Panc1 (cell line): ENCODE data around the gene SLC9B1. TPM values are rescaled to one million over a fixed set of nuclear protein-coding genes. Genes with fewer than 3 reads are reported as not detected.

Experiments used
- ATAC-seq: fragments of 200-7000 bp; cut with Tn5 transposase; 2 replicates; pipeline ENCODE4 v1.9.1; 2020; ENCODE audit warnings: mild to moderate bottlenecking, moderate library complexity
- BruUV-seq: library from RNA; stranded (reverse); fragments of 400-500 nt; replicated peaks from 2 replicates; lab custom pipeline; 2021; lab: Mats Ljungman, UMichigan
- CTCF ChIA-PET: fragments of 300-600 bp; sonication (Branson Sonifier 250); formaldehyde crosslinking; loops from one replicate; lab custom pipeline; 2022; ENCODE audit warnings: antibody characterized with exemption; lab: Charles Lee
- POLR2A ChIA-PET: fragments of 300-600 bp; sonication (Branson Sonifier 250); formaldehyde crosslinking; loops from one replicate; lab custom pipeline; 2022; ENCODE audit warnings: antibody characterized with exemption; lab: Charles Lee
- DNase-seq: peaks from one replicate; pipeline ENCODE4 v3.0.0-alpha.2; 2010; ENCODE audit warnings: low read depth, low spot score
- H3K27ac ChIP-seq: 2 replicates; pipeline ENCODE4 v1.5.1; 2011; ENCODE audit warnings: mild to moderate bottlenecking, low read length, inconsistent platforms
- H3K27me3 ChIP-seq: fragments of 200-500 bp; sonication (Bioruptor generic); 2 replicates; pipeline ENCODE4 v1.6.0; 2014; ENCODE audit warnings: low read length, inconsistent platforms; ENCODE audit not compliant: control insufficient read depth, insufficient read depth
- H3K36me3 ChIP-seq: fragments of 200-500 bp; sonication (Bioruptor generic); 2 replicates; pipeline ENCODE4 v1.5.1; 2014; ENCODE audit warnings: inconsistent platforms, mild to moderate bottlenecking, low read length, moderate library complexity; ENCODE audit not compliant: control insufficient read depth, insufficient read depth
- H3K4me1 ChIP-seq: 2 replicates; pipeline ENCODE4 v1.5.1; 2011; ENCODE audit warnings: inconsistent platforms, mild to moderate bottlenecking, low read length, moderate library complexity; ENCODE audit not compliant: control insufficient read depth, insufficient read depth
- H3K4me3 ChIP-seq, 2 experiments: 2 replicates each; pipeline ENCODE4 v1.5.1; 2011 to 2012; ENCODE audit warnings: low read depth in 2 of 2, low read length in 2 of 2, mild to moderate bottlenecking in 2 of 2, inconsistent platforms in 1 of 2, moderate library complexity in 1 of 2
- H3K9me3 ChIP-seq: fragments of 200-500 bp; sonication (Bioruptor generic); 2 replicates; pipeline ENCODE4 v1.5.1; 2014; ENCODE audit warnings: low read depth, mild to moderate bottlenecking, inconsistent platforms, low read length, moderate library complexity; ENCODE audit not compliant: control insufficient read depth, insufficient read depth
- POLR2AphosphoS5 ChIP-seq: IDR thresholded peaks from 2 replicates; pipeline ENCODE4 v1.6.1; 2012; ENCODE audit warnings: mild to moderate bottlenecking, low read depth, low read length, moderate library complexity
- SIN3A ChIP-seq: IDR thresholded peaks from 2 replicates; pipeline ENCODE4 v1.6.1; 2012; ENCODE audit warnings: low read depth, mild to moderate bottlenecking, low read length, moderate library complexity, borderline replicate concordance; ENCODE audit not compliant: insufficient read depth
- TCF7L2 ChIP-seq: IDR thresholded peaks from 2 replicates; pipeline ENCODE4 v1.6.1; 2011; ENCODE audit warnings: mild to moderate bottlenecking, low read depth, low read length, inconsistent platforms
- in situ Hi-C: cut with HindIII; loops from 2 replicates; pipeline ENCODE4 v1.10.0; 2016; ENCODE audit warnings: low sequenced_read_pairs, low pct_unique_long_range_greater_than_20kb
- intact Hi-C: fragments of 100-400 bp; cut with micrococcal nuclease; formaldehyde crosslinking; loops from one replicate; pipeline ENCODE4 v1.10.0; 2022; ENCODE audit not compliant: unreplicated experiment
- total RNA-seq: library from RNA; stranded (reverse); gene quantifications from one replicate; pipeline ENCODE4 v1.2.1, GENCODE V29; 2021; ENCODE audit not compliant: unreplicated experiment
- TF ChIP-seq, protein P1 (sequence below): fragments of 450-650 bp; IDR thresholded peaks from 2 replicates; pipeline ENCODE4 v1.5.1; 2017; ENCODE audit warnings: mild to moderate bottlenecking
- TF ChIP-seq, protein P2 (sequence below), 2 experiments: IDR thresholded peaks; 2 replicates each; pipeline ENCODE4 v1.6.1; 2011 to 2012; ENCODE audit warnings: low read depth in 2 of 2, control low read depth in 1 of 2, low read length in 1 of 2, mild to moderate bottlenecking in 1 of 2, moderate library complexity in 1 of 2; ENCODE audit not compliant: insufficient read depth in 1 of 2

Gene SLC9B1
- total RNA-seq, 1 experiment from 2014 or later = 0.41 TPM

DNA sequence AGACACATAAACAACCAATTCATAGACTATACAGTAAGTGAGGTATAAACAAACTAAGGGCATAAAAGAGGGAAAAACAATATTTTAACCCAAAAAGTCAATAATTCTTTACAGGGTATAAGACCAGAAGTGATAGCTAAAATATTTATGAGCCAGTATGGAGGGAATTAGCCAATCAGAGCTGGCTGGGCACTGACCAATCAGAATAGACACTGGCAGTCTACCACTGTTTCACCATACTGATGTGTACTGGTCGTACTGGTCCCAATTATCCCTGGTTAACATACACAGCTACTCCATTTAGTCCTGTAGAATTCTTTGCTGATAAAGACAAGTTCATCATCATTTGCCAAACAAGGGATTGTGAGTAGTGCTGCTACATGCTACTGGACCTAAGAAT lies 9.8 kb upstream of the SLC9B1 start:
- ATAC-seq = no peak

GRCh38 chr4:103026868-103027267 lies 7.4 kb upstream of the SLC9B1 start:
- intact Hi-C loops (no loop called here), in situ Hi-C loops (no loop called here)
- Histone ChIP-seq H3K4me3 (no peak overlapping the region), H3K36me3 (no peaks in the 10 kb centered on the region; the same call in 1 of the 2 replicates), H3K4me1 (no peaks in the 10 kb centered on the region), H3K9me3 (no peaks in the 10 kb centered on the region), H3K27me3 (no peaks in the 10 kb centered on the region), H3K27ac (no peak overlapping the region)
- TF ChIP-seq TCF7L2 = no peak
- TF ChIP-seq, protein P1, sequence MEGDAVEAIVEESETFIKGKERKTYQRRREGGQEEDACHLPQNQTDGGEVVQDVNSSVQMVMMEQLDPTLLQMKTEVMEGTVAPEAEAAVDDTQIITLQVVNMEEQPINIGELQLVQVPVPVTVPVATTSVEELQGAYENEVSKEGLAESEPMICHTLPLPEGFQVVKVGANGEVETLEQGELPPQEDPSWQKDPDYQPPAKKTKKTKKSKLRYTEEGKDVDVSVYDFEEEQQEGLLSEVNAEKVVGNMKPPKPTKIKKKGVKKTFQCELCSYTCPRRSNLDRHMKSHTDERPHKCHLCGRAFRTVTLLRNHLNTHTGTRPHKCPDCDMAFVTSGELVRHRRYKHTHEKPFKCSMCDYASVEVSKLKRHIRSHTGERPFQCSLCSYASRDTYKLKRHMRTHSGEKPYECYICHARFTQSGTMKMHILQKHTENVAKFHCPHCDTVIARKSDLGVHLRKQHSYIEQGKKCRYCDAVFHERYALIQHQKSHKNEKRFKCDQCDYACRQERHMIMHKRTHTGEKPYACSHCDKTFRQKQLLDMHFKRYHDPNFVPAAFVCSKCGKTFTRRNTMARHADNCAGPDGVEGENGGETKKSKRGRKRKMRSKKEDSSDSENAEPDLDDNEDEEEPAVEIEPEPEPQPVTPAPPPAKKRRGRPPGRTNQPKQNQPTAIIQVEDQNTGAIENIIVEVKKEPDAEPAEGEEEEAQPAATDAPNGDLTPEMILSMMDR = no peak
- ATAC-seq (no peak), DNase-seq (no peak)
- CTCF ChIA-PET = no interaction called here
- POLR2A ChIA-PET = no interaction called here
- no TSS peak for BruUV-seq

More for the DNA sequence above, 9.8 kb upstream of the SLC9B1 start:
- H3K4me3 ChIP-seq = no peak overlapping the region
- no peaks in the 10 kb centered on the region for H3K9me3 ChIP-seq
- H3K27ac ChIP-seq = no peak overlapping the region
- no peaks in the 10 kb centered on the region; the same call in 1 of the 2 replicates for H3K36me3 ChIP-seq
- no peak for DNase-seq
- ChIA-PET CTCF (no interaction called here), POLR2A (no interaction called here)
- H3K27me3 ChIP-seq = no peaks in the 10 kb centered on the region
- no peak for TF ChIP-seq POLR2AphosphoS5
- TF ChIP-seq SIN3A = no peak
- no peak for TF ChIP-seq TCF7L2
- TF ChIP-seq, protein P2, sequence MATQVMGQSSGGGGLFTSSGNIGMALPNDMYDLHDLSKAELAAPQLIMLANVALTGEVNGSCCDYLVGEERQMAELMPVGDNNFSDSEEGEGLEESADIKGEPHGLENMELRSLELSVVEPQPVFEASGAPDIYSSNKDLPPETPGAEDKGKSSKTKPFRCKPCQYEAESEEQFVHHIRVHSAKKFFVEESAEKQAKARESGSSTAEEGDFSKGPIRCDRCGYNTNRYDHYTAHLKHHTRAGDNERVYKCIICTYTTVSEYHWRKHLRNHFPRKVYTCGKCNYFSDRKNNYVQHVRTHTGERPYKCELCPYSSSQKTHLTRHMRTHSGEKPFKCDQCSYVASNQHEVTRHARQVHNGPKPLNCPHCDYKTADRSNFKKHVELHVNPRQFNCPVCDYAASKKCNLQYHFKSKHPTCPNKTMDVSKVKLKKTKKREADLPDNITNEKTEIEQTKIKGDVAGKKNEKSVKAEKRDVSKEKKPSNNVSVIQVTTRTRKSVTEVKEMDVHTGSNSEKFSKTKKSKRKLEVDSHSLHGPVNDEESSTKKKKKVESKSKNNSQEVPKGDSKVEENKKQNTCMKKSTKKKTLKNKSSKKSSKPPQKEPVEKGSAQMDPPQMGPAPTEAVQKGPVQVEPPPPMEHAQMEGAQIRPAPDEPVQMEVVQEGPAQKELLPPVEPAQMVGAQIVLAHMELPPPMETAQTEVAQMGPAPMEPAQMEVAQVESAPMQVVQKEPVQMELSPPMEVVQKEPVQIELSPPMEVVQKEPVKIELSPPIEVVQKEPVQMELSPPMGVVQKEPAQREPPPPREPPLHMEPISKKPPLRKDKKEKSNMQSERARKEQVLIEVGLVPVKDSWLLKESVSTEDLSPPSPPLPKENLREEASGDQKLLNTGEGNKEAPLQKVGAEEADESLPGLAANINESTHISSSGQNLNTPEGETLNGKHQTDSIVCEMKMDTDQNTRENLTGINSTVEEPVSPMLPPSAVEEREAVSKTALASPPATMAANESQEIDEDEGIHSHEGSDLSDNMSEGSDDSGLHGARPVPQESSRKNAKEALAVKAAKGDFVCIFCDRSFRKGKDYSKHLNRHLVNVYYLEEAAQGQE (IDR thresholded peaks at IDR 0.05; ENCODE audit: insufficient read depth in 1 of 2, low read depth in 2 of 2, low read length in 1 of 2) = no peak
- TF ChIP-seq, protein P1 = no peak
- no TSS peak for BruUV-seq
- H3K4me1 ChIP-seq = no peaks in the 10 kb centered on the region
- in situ Hi-C loops (no loop called here), intact Hi-C loops (no loop called here)
